Dendritic cell treated with granulocyte-macrophage colony-stimulating factor and Interleukin-4, amounts not matched to agents 40 ng/mL and 50 ng/mL, for 4 days (primary cell): ENCODE results near the gene SON.
A peak's percentile ranks its signal among the peaks of the same experiment; 100 is the strongest.
"Not testable (repeated sequence)": the region's sequence is repeated elsewhere in the genome, so short reads cannot be mapped to it uniquely, and the experiment has no call there.

Source experiments
- H3K27ac Mint-ChIP-seq: one replicate; pipeline ENCODE4 v1.8.0; 2022; ENCODE audit warnings: mild to moderate bottlenecking, mixed read lengths
- H3K27me3 Mint-ChIP-seq: one replicate; pipeline ENCODE4 v1.8.0; 2022; ENCODE audit warnings: mild to moderate bottlenecking, mixed read lengths
- H3K36me3 Mint-ChIP-seq: one replicate; pipeline ENCODE4 v1.8.0; 2022; ENCODE audit warnings: low read depth, mixed read lengths
- H3K4me1 Mint-ChIP-seq: one replicate; pipeline ENCODE4 v1.8.0; 2022; ENCODE audit warnings: low read depth, mixed read lengths
- H3K4me3 Mint-ChIP-seq: one replicate; pipeline ENCODE4 v1.8.0; 2022; ENCODE audit warnings: mild to moderate bottlenecking, moderate library complexity, mixed read lengths
- H3K9me3 Mint-ChIP-seq: one replicate; pipeline ENCODE4 v1.8.0; 2022; ENCODE audit warnings: mixed read lengths
- intact Hi-C: fragments of 100-400 bp; cut with micrococcal nuclease; formaldehyde crosslinking; loops from one replicate; pipeline ENCODE4 v1.15.0; 2022

SON gene

DNA sequence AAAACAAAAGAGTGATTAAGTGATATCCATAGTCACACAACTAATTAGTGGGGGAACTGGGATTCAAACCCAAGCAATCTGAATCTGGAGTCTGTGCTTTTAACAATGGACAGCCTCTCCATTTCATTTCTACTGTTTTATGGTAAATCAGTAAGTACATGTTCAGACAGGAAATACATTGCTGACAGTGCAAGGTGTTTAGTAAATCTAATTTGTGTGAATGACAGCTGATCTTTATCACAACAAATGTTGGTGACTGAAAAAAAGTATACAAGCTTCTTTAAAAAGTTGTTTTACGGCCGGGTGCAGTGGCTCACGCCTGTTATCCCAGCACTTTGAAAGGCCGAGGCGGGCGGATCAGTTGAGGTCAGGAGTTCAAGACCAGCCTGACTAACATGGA, 25.1 kb downstream of the SON start:
- no peaks in the 10 kb centered on the region for H3K27me3 Mint-ChIP-seq
- peaks cover 74% of the 10 kb centered on the region for H3K36me3 Mint-ChIP-seq
- H3K4me1 Mint-ChIP-seq = peaks cover 8% of the 10 kb centered on the region
- no peaks in the 10 kb centered on the region for H3K9me3 Mint-ChIP-seq
- intact Hi-C loops = no loop called here
- no peak overlapping the region for H3K27ac Mint-ChIP-seq
- H3K4me3 Mint-ChIP-seq = no peak overlapping the region

DNA sequence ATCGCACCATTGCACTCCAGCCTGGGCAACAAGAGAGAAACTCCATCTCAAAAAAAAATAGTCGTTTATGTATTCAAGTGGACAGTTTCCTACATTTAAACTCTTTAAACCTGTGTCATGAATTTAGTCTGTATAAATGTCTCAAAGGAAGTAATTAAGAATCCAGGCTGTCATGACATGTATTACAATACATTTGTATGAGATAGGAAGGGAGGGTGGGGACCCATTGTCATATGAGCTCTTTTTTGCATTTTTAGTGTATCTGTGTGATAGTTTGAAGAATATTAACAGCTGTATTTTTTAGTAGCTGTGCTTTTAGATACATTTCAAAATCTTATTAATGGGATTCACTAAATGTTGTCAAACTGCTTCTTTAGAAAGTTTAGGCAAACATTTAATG, 25.6 kb downstream of the SON start:
- no peak overlapping the region for H3K27ac Mint-ChIP-seq
- peaks cover 74% of the 10 kb centered on the region for H3K36me3 Mint-ChIP-seq
- H3K9me3 Mint-ChIP-seq = no peaks in the 10 kb centered on the region
- H3K4me3 Mint-ChIP-seq = no peak overlapping the region
- H3K4me1 Mint-ChIP-seq = peaks cover 8% of the 10 kb centered on the region
- intact Hi-C loops = no loop called here
- no peaks in the 10 kb centered on the region for H3K27me3 Mint-ChIP-seq

DNA sequence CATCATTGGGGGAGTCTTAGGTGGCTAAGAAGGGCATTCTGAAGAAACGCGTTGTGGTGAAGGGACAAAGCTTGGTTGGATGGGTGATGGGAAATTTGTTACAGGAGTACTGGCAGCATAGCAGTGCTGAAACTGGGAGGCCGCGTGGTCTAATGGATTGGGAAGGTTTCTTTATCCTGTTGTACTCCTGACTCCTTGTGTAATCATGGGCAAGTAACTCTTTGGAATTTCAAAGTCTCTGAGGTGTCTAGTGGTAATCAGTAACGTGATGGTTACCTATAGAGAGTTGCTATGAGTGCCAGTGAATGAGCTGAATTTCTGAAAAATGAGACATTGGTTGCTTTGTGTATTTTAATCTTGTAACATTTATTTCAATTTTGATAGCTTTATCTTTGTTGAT, 27.2 kb downstream of the SON start:
- Mint-ChIP-seq H3K27me3 (no peaks in the 10 kb centered on the region), H3K36me3 (peaks cover 77% of the 10 kb centered on the region), H3K4me1 (peaks cover 8% of the 10 kb centered on the region), H3K27ac (no peak overlapping the region), H3K9me3 (no peaks in the 10 kb centered on the region), H3K4me3 (no peak overlapping the region)
- intact Hi-C loops = no loop called here

- peaks cover 90% of the 10 kb centered on the region for H3K36me3 Mint-ChIP-seq
These were observed 29.5 kb downstream of the SON start for GRCh38 chr21:33572350-33572749.

GRCh38 chr21:33576741-33577141, 33.9 kb downstream of the SON start:
- not testable (repeated sequence) for H3K27ac Mint-ChIP-seq, H3K4me1 Mint-ChIP-seq
- H3K36me3 Mint-ChIP-seq = peaks cover 61% of the 10 kb centered on the region

More at GRCh38 chr21:33572350-33572749, 29.5 kb downstream of the SON start:
- H3K27ac Mint-ChIP-seq = no peak overlapping the region
- H3K9me3 Mint-ChIP-seq = no peaks in the 10 kb centered on the region
- intact Hi-C loops = no loop called here
- no peak overlapping the region for H3K4me3 Mint-ChIP-seq
- no peaks in the 10 kb centered on the region for H3K27me3 Mint-ChIP-seq
- H3K4me1 Mint-ChIP-seq = peaks cover 8% of the 10 kb centered on the region

GRCh38 chr21:33578214-33578613, 35.4 kb downstream of the SON start:
- H3K36me3 Mint-ChIP-seq = peaks cover 50% of the 10 kb centered on the region
- peaks cover 7% of the 10 kb centered on the region for H3K4me1 Mint-ChIP-seq
- no peak overlapping the region for H3K27ac Mint-ChIP-seq
- no peaks in the 10 kb centered on the region for H3K27me3 Mint-ChIP-seq
- intact Hi-C loops = no loop called here
- H3K9me3 Mint-ChIP-seq = no peaks in the 10 kb centered on the region
- H3K4me3 Mint-ChIP-seq = no peak overlapping the region

More at GRCh38 chr21:33576741-33577141, 33.9 kb downstream of the SON start:
- intact Hi-C loops, H3K27me3 Mint-ChIP-seq, H3K9me3 Mint-ChIP-seq, H3K4me3 Mint-ChIP-seq: not testable (repeated sequence)

- no peak overlapping the region for H3K4me3 Mint-ChIP-seq
- intact Hi-C loops = no loop called here
- H3K9me3 Mint-ChIP-seq = no peaks in the 10 kb centered on the region
- H3K27ac Mint-ChIP-seq = no peak overlapping the region
- no peaks in the 10 kb centered on the region for H3K27me3 Mint-ChIP-seq
- peaks cover 7% of the 10 kb centered on the region for H3K4me1 Mint-ChIP-seq
- peaks cover 42% of the 10 kb centered on the region for H3K36me3 Mint-ChIP-seq
These were observed 36.2 kb downstream of the SON start for GRCh38 chr21:33578959-33579542.

DNA sequence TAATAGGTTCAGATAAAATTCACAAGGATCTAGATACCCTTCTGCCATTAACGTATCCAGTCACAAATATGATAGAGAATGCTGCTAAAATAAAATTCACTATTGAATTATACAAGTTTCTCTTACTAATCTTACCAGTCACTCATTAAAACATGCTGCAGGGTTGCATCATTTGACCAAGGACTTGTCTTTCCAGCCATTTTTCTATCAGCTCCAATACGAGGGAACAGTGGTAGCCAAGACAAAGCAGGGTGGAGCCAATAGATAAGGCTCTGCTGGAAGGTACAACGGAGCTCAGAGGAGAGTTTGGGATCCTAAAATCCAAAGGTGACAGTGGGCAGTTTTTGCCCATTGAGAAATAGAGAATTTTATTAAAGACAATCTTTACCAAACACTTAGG, 41.6 kb downstream of the SON start:
- no peak overlapping the region for H3K27ac Mint-ChIP-seq
- no peak overlapping the region for H3K4me3 Mint-ChIP-seq
- intact Hi-C loops = loop anchor here (2.0 kb wide), 1 partner anchor 58 kb away; the partner anchor contains the start of gene ITSN1
- peaks cover 2% of the 10 kb centered on the region for H3K27me3 Mint-ChIP-seq
- peaks cover 7% of the 10 kb centered on the region for H3K36me3 Mint-ChIP-seq
- no peaks in the 10 kb centered on the region for H3K9me3 Mint-ChIP-seq
- H3K4me1 Mint-ChIP-seq = peaks cover 10% of the 10 kb centered on the region

- no peaks in the 10 kb centered on the region for H3K9me3 Mint-ChIP-seq
- peaks cover 2% of the 10 kb centered on the region for H3K36me3 Mint-ChIP-seq
- intact Hi-C loops = no loop called here
- peaks cover 10% of the 10 kb centered on the region for H3K4me1 Mint-ChIP-seq
- peaks cover 2% of the 10 kb centered on the region for H3K27me3 Mint-ChIP-seq
- no peak overlapping the region for H3K4me3 Mint-ChIP-seq
- no peak overlapping the region for H3K27ac Mint-ChIP-seq
These were observed 44.1 kb downstream of the SON start for GRCh38 chr21:33586927-33587326.

- intact Hi-C loops = loop anchor here (2.0 kb wide), 1 partner anchor 45 kb away; the partner anchor contains the start of genes GART and SON
- Mint-ChIP-seq H3K4me3 (peak overlapping the region; percentile 89), H3K27me3 (peaks cover 2% of the 10 kb centered on the region), H3K27ac (peak overlapping the region; percentile 87), H3K4me1 (peaks cover 10% of the 10 kb centered on the region), H3K36me3 (no peaks in the 10 kb centered on the region), H3K9me3 (no peaks in the 10 kb centered on the region)
These were observed 45.1 kb downstream of the SON start for GRCh38 chr21:33587792-33588484.

- no peaks in the 10 kb centered on the region for H3K9me3 Mint-ChIP-seq
- H3K27me3 Mint-ChIP-seq = peaks cover 2% of the 10 kb centered on the region
These were observed 45.9 kb downstream of the SON start, which contains the start of gene DONSON for GRCh38 chr21:33588485-33589335. TSS of gene DONSON (minus strand) at chr21:33588684. CDS start at chr21:33588641, 43 bp downstream.

GRCh38 chr21:33598051-33598450, 55.2 kb downstream of the SON start:
- Mint-ChIP-seq H3K27ac (no peak overlapping the region), H3K9me3 (no peaks in the 10 kb centered on the region), H3K4me1 (no peaks in the 10 kb centered on the region), H3K27me3 (no peaks in the 10 kb centered on the region), H3K4me3 (no peak overlapping the region), H3K36me3 (peaks cover 82% of the 10 kb centered on the region)
- intact Hi-C loops = no loop called here

More at GRCh38 chr21:33588485-33589335, 45.9 kb downstream of the SON start, which contains the start of gene DONSON:
- H3K4me3 Mint-ChIP-seq = peak within 1 kb of the TSS; percentile 89
- peak within 1 kb of the TSS; percentile 87 for H3K27ac Mint-ChIP-seq
- intact Hi-C loops = loop anchor here (2.0 kb wide), 1 partner anchor 46 kb away; the partner anchor contains the start of genes GART and SON
- peaks cover 10% of the 10 kb centered on the region for H3K4me1 Mint-ChIP-seq
- H3K36me3 Mint-ChIP-seq = no peaks in the 10 kb centered on the region

GRCh38 chr21:33608559-33608958, 65.7 kb downstream of the SON start:
- Mint-ChIP-seq H3K4me1 (no peaks in the 10 kb centered on the region), H3K4me3 (no peak overlapping the region), H3K9me3 (no peaks in the 10 kb centered on the region), H3K27me3 (no peaks in the 10 kb centered on the region), H3K27ac (no peak overlapping the region), H3K36me3 (peaks cover 74% of the 10 kb centered on the region)
- intact Hi-C loops = loop anchor here (10.0 kb wide), 1 partner anchor 286 kb away; no protein-coding TSS in a partner anchor
